Neural progenitor cell (in vitro differentiated cells): Measurements from ENCODE around the gene ZNF366.

Experiments
- CTCF ChIP-seq: fragments of 200-600 bp; sonication (generic); IDR thresholded peaks from 2 replicates; pipeline ENCODE4 v1.5.1; 2017; ENCODE audit warnings: antibody characterized with exemption, mild to moderate bottlenecking
- EZH2 ChIP-seq: fragments of 200-600 bp; sonication (generic); IDR thresholded peaks from 2 replicates; pipeline ENCODE4 v1.6.1; 2017; ENCODE audit warnings: antibody characterized with exemption, mild to moderate bottlenecking, moderate library complexity
- EZH2phosphoT487 ChIP-seq: fragments of 200-600 bp; sonication (generic); IDR thresholded peaks from 2 replicates; pipeline ENCODE4 v1.6.1; 2017; ENCODE audit warnings: antibody characterized with exemption

- TF ChIP-seq EZH2 (no peak), CTCF (no peak), EZH2phosphoT487 (no peak)
Observed at GRCh38 chr5:72459913-72460312, 47.3 kb downstream of the ZNF366 start.
